Gastroesophageal sphincter (tissue), 4 donors: ENCODE results near the gene DHRS7. TPM values are rescaled to one million over a fixed set of nuclear protein-coding genes. Genes with fewer than 3 reads are reported as not detected.

ENCODE experiments used
- ATAC-seq: fragments of 150-250 bp; one replicate; pipeline ENCODE4 v1.9.1; 2016; ENCODE audit warnings: mild to moderate bottlenecking, moderate library complexity
- H3K27ac ChIP-seq, 4 donors: fragments of 200-600 bp; sonication (generic) in 3 of 4; 1 replicate in 3 of 4; 2 replicates in 1 of 4; pipeline ENCODE4 v1.5.1; 2016 to 2019
- H3K27me3 ChIP-seq: fragments of 200-600 bp; sonication (generic); one replicate; pipeline ENCODE4 v1.5.1; 2019
- H3K36me3 ChIP-seq, 2 donors: fragments of 200-600 bp; sonication (generic); one replicate each; pipeline ENCODE4 v1.5.1; 2019; ENCODE audit warnings: control low read depth in 1 of 2
- H3K4me1 ChIP-seq, 3 donors: fragments of 200-600 bp; sonication (generic); 1 replicate in 2 of 3; 2 replicates in 1 of 3; pipeline ENCODE4 v1.5.1; 2016 to 2019; ENCODE audit warnings: control low read depth in 2 of 3
- H3K4me3 ChIP-seq, 2 donors: fragments of 200-600 bp; sonication (generic); one replicate each; pipeline ENCODE4 v1.5.1; 2019; ENCODE audit warnings: mild to moderate bottlenecking in 1 of 2, moderate library complexity in 1 of 2
- H3K9me3 ChIP-seq, 3 donors: fragments of 200-600 bp; sonication (generic); one replicate each; pipeline ENCODE4 v1.5.1; 2017 to 2019; ENCODE audit warnings: control low read depth in 2 of 3
- CTCF ChIP-seq, 4 experiments: fragments of 200-600 bp in 2 of 4; fragments of 450-650 bp in 2 of 4; sonication (generic) in 1 of 4; IDR thresholded peaks; one replicate each; pipeline ENCODE4 v1.5.1; 2017 to 2019; ENCODE audit warnings: antibody characterized with exemption in 4 of 4, mild to moderate bottlenecking in 2 of 4, moderate library complexity in 2 of 4
- EP300 ChIP-seq: sonication (generic); formaldehyde crosslinking; IDR thresholded peaks from one replicate; pipeline ENCODE4 v1.6.1; 2017; ENCODE audit warnings: antibody characterized with exemption, mild to moderate bottlenecking
- POLR2A ChIP-seq, 2 donors: fragments of 450-650 bp; IDR thresholded peaks; one replicate each; pipeline ENCODE4 v1.6.1; 2017; ENCODE audit warnings: antibody characterized with exemption in 2 of 2, mild to moderate bottlenecking in 2 of 2, moderate library complexity in 1 of 2
- POLR2AphosphoS5 ChIP-seq: sonication (generic); formaldehyde crosslinking; IDR thresholded peaks from one replicate; pipeline ENCODE4 v1.6.1; 2017; ENCODE audit warnings: antibody characterized with exemption
- WGBS, 2 donors: methylation state at CpG; one replicate each; pipeline ENCODE4 v1.1.5; 2018; ENCODE audit warnings: low coverage in 1 of 2; 5-methylcytosine and 5-hydroxymethylcytosine counted together
- total RNA-seq, 4 donors: library from RNA; depleted of rRNA; stranded (reverse); fragments of >200 nt; gene quantifications; one replicate each; pipeline ENCODE4 v1.1.0, GENCODE V29; 2016

Gene DHRS7
- 10 to 100 TPM; 55.1 to 92.4 (median 60.6) TPM for total RNA-seq

GRCh38 chr14:60164712-60165546 is at the start of gene DHRS7:
DHRS7 (minus strand) TSS chr14:60165398; CDS start chr14:60165309, 89 bp downstream.
- WGBS, 2 donors: 0% methylated on average over 5 to 8 of the region's 68 CpGs

GRCh38 chr14:60214415-60215126 is 49.4 kb upstream of the DHRS7 start:
- TF ChIP-seq POLR2AphosphoS5 (no peak), CTCF (IDR thresholded peaks at IDR 0.05) (no peak), EP300 (no peak), POLR2A (IDR thresholded peaks at IDR 0.05) (no peak)
- no peaks in the 10 kb centered on the region for H3K9me3 ChIP-seq
- H3K36me3 ChIP-seq: no peaks in the 10 kb centered on the region
- ATAC-seq: no peak
- 17 to 29% methylated on average over 1 of the region's 1 CpG for WGBS, 2 donors
- no peak overlapping the region for H3K4me3 ChIP-seq
- H3K27me3 ChIP-seq: no peaks in the 10 kb centered on the region
- H3K27ac ChIP-seq: peak overlapping the region in 3 of 4 donors; percentile 72 to 77 (median 73)
- peaks cover 3 to 41% (median 7%) of the 10 kb centered on the region in 3 donors for H3K4me1 ChIP-seq

More at GRCh38 chr14:60164712-60165546, at the start of gene DHRS7:
- peak; percentile 76 to 78 for TF ChIP-seq POLR2A (IDR thresholded peaks at IDR 0.05)
- TF ChIP-seq POLR2AphosphoS5: peak; percentile 61
- TF ChIP-seq CTCF (IDR thresholded peaks at IDR 0.05): peak in 3 of 4 experiments; percentile 51 to 82 (median 62)
- no peak for TF ChIP-seq EP300
- peak within 1 kb of the TSS; percentile 78 to 90 for H3K4me3 ChIP-seq
- no peaks in the 10 kb centered on the region for H3K36me3 ChIP-seq
- H3K27me3 ChIP-seq: no peaks in the 10 kb centered on the region
- peak; percentile 96 for ATAC-seq
- H3K27ac ChIP-seq: peak within 1 kb of the TSS; percentile 87 to 96 (median 94)
- no peaks in the 10 kb centered on the region for H3K9me3 ChIP-seq
- peaks cover 2 to 52% (median 10%) of the 10 kb centered on the region in 3 donors for H3K4me1 ChIP-seq

- TF ChIP-seq CTCF (IDR thresholded peaks at IDR 0.05): no peak
- no peak for TF ChIP-seq EP300
- no peak for TF ChIP-seq POLR2A (IDR thresholded peaks at IDR 0.05)
- no peak for TF ChIP-seq POLR2AphosphoS5
- H3K27ac ChIP-seq: peak overlapping the region in 2 of 4 donors; percentile 21 to 77
- H3K27me3 ChIP-seq: no peaks in the 10 kb centered on the region
- peaks cover 3 to 41% (median 7%) of the 10 kb centered on the region in 3 donors for H3K4me1 ChIP-seq
- no peaks in the 10 kb centered on the region for H3K9me3 ChIP-seq
- no peak for ATAC-seq
- H3K4me3 ChIP-seq: no peak overlapping the region
- 43 to 45% methylated on average over 3 of the region's 3 CpGs for WGBS, 2 donors
- no peaks in the 10 kb centered on the region for H3K36me3 ChIP-seq
Observed at GRCh38 chr14:60214003-60214402, 48.8 kb upstream of the DHRS7 start.

- no peak for TF ChIP-seq POLR2A (IDR thresholded peaks at IDR 0.05)
- TF ChIP-seq CTCF (IDR thresholded peaks at IDR 0.05): no peak
- TF ChIP-seq EP300: no peak
- TF ChIP-seq POLR2AphosphoS5: no peak
- Histone ChIP-seq H3K4me1 (peaks cover 3 to 31% (median 7%) of the 10 kb centered on the region in 3 donors), H3K27ac (no peak overlapping the region), H3K27me3 (no peaks in the 10 kb centered on the region), H3K36me3 (no peaks in the 10 kb centered on the region), H3K4me3 (no peak overlapping the region), H3K9me3 (no peaks in the 10 kb centered on the region)
- 82 to 85% methylated on average over 5 of the region's 5 CpGs for WGBS, 2 donors
- no peak for ATAC-seq
Observed at GRCh38 chr14:60212503-60213371, 47.5 kb upstream of the DHRS7 start.
